ENCODE measurements around the gene MYO7A.

MYO7A gene

GRCh38 chr11:77129069-77129841, 1.2 kb downstream of the MYO7A start:
- DNase-seq (ENCODE audit: low spot score): no peak

- DNase-seq (ENCODE audit: low spot score): no peak
Observed at GRCh38 chr11:77129842-77130756, 2.1 kb downstream of the MYO7A start.

- no peak for DNase-seq (ENCODE audit: low spot score)
Observed at GRCh38 chr11:77130763-77131513, 2.9 kb downstream of the MYO7A start.

- no peak for DNase-seq (ENCODE audit: low spot score)
Observed at GRCh38 chr11:77131560-77131959, 3.5 kb downstream of the MYO7A start.

GRCh38 chr11:77135069-77135468, 7.0 kb downstream of the MYO7A start:
- DNase-seq (ENCODE audit: low spot score): no peak

GRCh38 chr11:77136074-77136473, 8.0 kb downstream of the MYO7A start:
- DNase-seq (ENCODE audit: low spot score): no peak

- no peak for DNase-seq (ENCODE audit: low spot score)
Observed at GRCh38 chr11:77136784-77137420, 8.9 kb downstream of the MYO7A start.

- DNase-seq (ENCODE audit: low spot score): no peak
Observed at GRCh38 chr11:77137421-77137820, 9.4 kb downstream of the MYO7A start.

GRCh38 chr11:77138106-77138649, 10.1 kb downstream of the MYO7A start:
- DNase-seq (ENCODE audit: low spot score): no peak

- no peak for DNase-seq (ENCODE audit: low spot score)
Observed at GRCh38 chr11:77139201-77139600, 11.2 kb downstream of the MYO7A start.

GRCh38 chr11:77140231-77140851, 12.3 kb downstream of the MYO7A start:
- DNase-seq (ENCODE audit: low spot score): no peak

GRCh38 chr11:77141034-77141433, 13.0 kb downstream of the MYO7A start:
- no peak for DNase-seq (ENCODE audit: low spot score)

GRCh38 chr11:77141475-77141874, 13.4 kb downstream of the MYO7A start:
- no peak for DNase-seq (ENCODE audit: low spot score)

GRCh38 chr11:77142091-77142975, 14.3 kb downstream of the MYO7A start:
- no peak for DNase-seq (ENCODE audit: low spot score)

GRCh38 chr11:77143405-77144020, 15.5 kb downstream of the MYO7A start:
- no peak for DNase-seq (ENCODE audit: low spot score)

GRCh38 chr11:77144196-77144856, 16.3 kb downstream of the MYO7A start:
- DNase-seq (ENCODE audit: low spot score): no peak

GRCh38 chr11:77144857-77145428, 16.9 kb downstream of the MYO7A start:
- no peak for DNase-seq (ENCODE audit: low spot score)

- DNase-seq (ENCODE audit: low spot score): no peak
Observed at GRCh38 chr11:77146261-77147035, 18.4 kb downstream of the MYO7A start.

Data from left forelimb (tissue), 1 donor.